K562 (cell line): Measurements from ENCODE around the gene SUN5. TPM values are rescaled to one million over a fixed set of nuclear protein-coding genes. Genes with fewer than 3 reads are reported as not detected.

Source experiments
- ATAC-seq: fragments of 200-7000 bp; cut with Tn5 transposase; 3 replicates; pipeline ENCODE4 v1.9.1; 2020; ENCODE audit warnings: moderate library complexity
- BruUV-seq: library from RNA; stranded (reverse); fragments of 400-500 nt; replicated peaks from 2 replicates; lab custom pipeline; 2021; lab: Mats Ljungman, UMichigan
- CTCF ChIA-PET: fragments of 300-600 bp; formaldehyde crosslinking; extraction: SDS; loops from one replicate; lab custom pipeline; 2021; ENCODE audit warnings: low intra/inter-chr PET ratio; lab: Yijun Ruan, JAX
- POLR2A ChIA-PET: fragments of 300-600, 350-650 bp; sonication (Branson Sonifier 250); formaldehyde crosslinking; extraction: SDS; loops from one replicate; lab custom pipeline; 2021; ENCODE audit warnings: antibody characterized with exemption, inconsistent platforms; lab: Yijun Ruan, JAX
- DNase-seq, 4 experiments: peaks; one replicate each; pipeline versions ENCODE4 v3.0.0 to v3.0.0-alpha.2; 2011 to 2018; ENCODE audit warnings: low spot score in 3 of 4, mixed read lengths in 3 of 4; ENCODE audit errors: extremely low read depth in 1 of 4
- FAIRE-seq: peaks from 2 replicates; lab custom pipeline; 2011; peaks lifted over from hg19 to GRCh38; lab: Jason Lieb, UNC
- H2AFZ ChIP-seq: 2 replicates; pipeline ENCODE4 v1.6.0; 2011; ENCODE audit warnings: low read depth, low read length, control low read depth, inconsistent platforms
- H3K27ac ChIP-seq: fragments of 200-600 bp; 3 replicates; pipeline ENCODE4 v1.8.0; 2011; ENCODE audit warnings: low read depth, mild to moderate bottlenecking, control low read depth, inconsistent platforms, low read length, moderate library complexity, mixed read lengths; ENCODE audit errors: extremely low read depth
- H3K27me3 ChIP-seq, 2 experiments: fragments of 300-600 bp in 1 of 2; 2 replicates in 1 of 2; 3 replicates in 1 of 2; pipeline versions ENCODE4 v1.6.0 to v1.8.0; 2011; ENCODE audit warnings: inconsistent platforms in 2 of 2, low read length in 2 of 2, mild to moderate bottlenecking in 1 of 2, mixed read lengths in 1 of 2, moderate library complexity in 1 of 2; ENCODE audit not compliant: control insufficient read depth in 2 of 2, insufficient read depth in 2 of 2
- H3K36me3 ChIP-seq: fragments of 300-600 bp; 3 replicates; pipeline ENCODE4 v1.8.0; 2011; ENCODE audit warnings: mild to moderate bottlenecking, low read length, inconsistent platforms; ENCODE audit not compliant: control insufficient read depth, insufficient read depth
- H3K4me1 ChIP-seq, 2 experiments: fragments of 200-600 bp in 1 of 2; replicated peaks in 1 of 2; 2 replicates in 1 of 2; 3 replicates in 1 of 2; pipeline versions ENCODE4 v1.5.1 to v1.8.0; 2011; ENCODE audit warnings: inconsistent platforms in 2 of 2, low read length in 2 of 2, mild to moderate bottlenecking in 1 of 2, mixed read lengths in 1 of 2, moderate library complexity in 1 of 2; ENCODE audit not compliant: control insufficient read depth in 2 of 2, insufficient read depth in 2 of 2
- H3K4me2 ChIP-seq: 2 replicates; pipeline ENCODE4 v1.6.1; 2011; ENCODE audit warnings: low read length, control low read depth, inconsistent platforms, mixed read lengths; ENCODE audit not compliant: insufficient read depth
- H3K4me3 ChIP-seq: fragments of 200-600 bp; sonication (generic), shearing (Covaris generic); 2 replicates; pipeline ENCODE4 v1.5.1; 2016; ENCODE audit warnings: control low read depth, inconsistent platforms
- H3K79me2 ChIP-seq: fragments of 200-600 bp; 3 replicates; pipeline ENCODE4 v1.8.0; 2011; ENCODE audit warnings: low read length, inconsistent platforms; ENCODE audit not compliant: control insufficient read depth, insufficient read depth
- H3K9ac ChIP-seq, 2 experiments: 2 replicates each; pipeline versions ENCODE4 v1.6.0 to v1.6.1; 2011; ENCODE audit warnings: low read depth in 2 of 2, low read length in 2 of 2, control low read depth in 1 of 2, inconsistent platforms in 1 of 2, mild to moderate bottlenecking in 1 of 2, mixed read lengths in 1 of 2; ENCODE audit not compliant: insufficient read depth in 1 of 2
- H3K9me1 ChIP-seq: one replicate; pipeline ENCODE4 v1.6.0; 2011; ENCODE audit warnings: inconsistent platforms, mild to moderate bottlenecking, low read length, moderate library complexity; ENCODE audit not compliant: control insufficient read depth, insufficient read depth
- H3K9me3 ChIP-seq: replicated peaks from 2 replicates; pipeline ENCODE4 v1.5.1; 2011; ENCODE audit warnings: low read depth, low read length, inconsistent platforms; ENCODE audit not compliant: control insufficient read depth, insufficient read depth
- H4K20me1 ChIP-seq: replicated peaks from 2 replicates; pipeline ENCODE4 v1.6.1; 2011; ENCODE audit warnings: low read length, inconsistent platforms, mixed read lengths; ENCODE audit not compliant: control insufficient read depth, insufficient read depth
- GABPB2 ChIP-seq: fragments of 250-450 bp; sonication (Bioruptor Pico); conservative IDR thresholded peaks from 2 replicates; pipeline ENCODE4 v1.5.1; 2021; ENCODE audit warnings: mild to moderate bottlenecking
- HCFC1 ChIP-seq: IDR thresholded peaks from 2 replicates; pipeline ENCODE4 v1.6.1; 2012; ENCODE audit warnings: low read depth, low read length, improper control_type of control experiment
- NFRKB ChIP-seq: fragments of 450-650 bp; IDR thresholded peaks from 2 replicates; pipeline ENCODE4 v1.6.1; 2016; ENCODE audit warnings: low read depth
- SMARCA4 ChIP-seq: fragments of 450-650 bp; IDR thresholded peaks from 2 replicates; pipeline ENCODE4 v1.6.1; 2016
- WGBS: fragments of 100-300 bp; shearing (Covaris generic); methylation state at CpG from one replicate; pipeline ENCODE4 v1.1.6; 2016; ENCODE audit warnings: low coverage, mixed read lengths; ENCODE audit not compliant: insufficient coverage; ENCODE audit errors: missing lambda C conversion rate; 5-methylcytosine and 5-hydroxymethylcytosine counted together
- in situ Hi-C: fragments of 300-500 bp; cut with MboI; formaldehyde crosslinking; loops from 4 replicates; pipeline ENCODE4 v1.15.0; 2018; ENCODE audit warnings: inconsistent platforms, mixed read lengths
- intact Hi-C: fragments of 100-400 bp; cut with micrococcal nuclease; formaldehyde crosslinking; loops from 2 replicates; pipeline ENCODE4 v1.14.2; 2022
- polyA plus RNA-seq, 8 experiments: library from polyadenylated mRNA; depleted of rRNA in 4 of 8; stranded (reverse) in 5 of 8; unstranded in 3 of 8; fragments of >200 nt; fragmentation: Nextera tagmentation in 2 of 8; fragmentation: Illumina TruSeq in 1 of 8; extraction: Ambion mirVana in 2 of 8; extraction: Trizol in 1 of 8; gene quantifications; 2 replicates each; pipeline versions ENCODE4 v1.2.1 to v1.2.3, GENCODE V29; 2011 to 2014; ENCODE audit warnings: inconsistent platforms in 1 of 8, missing spikeins in 1 of 8
- total RNA-seq, 7 experiments: library from RNA; depleted of rRNA in 6 of 7; stranded (reverse); fragments of >200 nt in 6 of 7; fragmentation: Illumina TruSeq in 2 of 7; extraction: Trizol in 2 of 7; gene quantifications; 2 replicates each; pipeline versions ENCODE4 v1.2.1 to v1.2.3, GENCODE V29; 2011 to 2021; ENCODE audit warnings: low replicate concordance in 1 of 7
- TF ChIP-seq, protein P1 (sequence below): fragments of 450-650 bp; formaldehyde crosslinking; IDR thresholded peaks from 2 replicates; pipeline ENCODE4 v1.4.0; 2020; ENCODE audit warnings: mild to moderate bottlenecking

The SUN5 gene
- total and polyA plus RNA-seq, 9 of the 15 experiments (the other 6 are each of a cell fraction or from before 2014, with no cell fraction given), result not detected

DNA sequence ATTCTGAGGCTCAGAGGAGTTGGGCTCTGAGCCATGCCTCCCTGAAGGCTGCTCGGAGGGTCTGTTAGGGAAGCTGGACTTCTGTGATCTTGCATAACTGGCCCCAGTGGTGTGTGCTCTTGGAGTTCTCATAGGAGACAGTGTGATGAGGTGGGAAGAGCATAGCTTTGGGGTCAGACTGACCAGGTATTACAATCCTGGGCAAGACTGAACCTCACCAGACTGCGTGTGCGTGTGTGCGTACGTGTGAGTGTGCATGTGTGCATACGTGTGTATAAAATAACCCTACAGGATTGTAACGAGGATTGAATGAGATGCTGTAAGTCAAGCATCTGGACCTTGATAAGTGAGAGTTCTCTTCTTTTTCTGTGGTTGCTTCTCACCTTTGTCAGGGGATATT, 13.3 kb upstream of the SUN5 start:
- Histone ChIP-seq H2AFZ (no peak overlapping the region), H3K4me2 (no peak overlapping the region), H3K4me1 (peaks cover 0 to 3% of the 10 kb centered on the region in 2 experiments; a peak in 1 of 5 replicates), H3K79me2 (no peaks in the 10 kb centered on the region), H3K27ac (no peak overlapping the region), H3K9me1 (peaks cover 2% of the 10 kb centered on the region), H3K4me3 (no peak overlapping the region), H3K9me3 (no peaks in the 10 kb centered on the region), H3K9ac (no peak overlapping the region), H3K27me3 (peaks cover 5 to 47% of the 10 kb centered on the region in 2 experiments; a peak in 4 of 5 replicates), H4K20me1 (no peaks in the 10 kb centered on the region; the same call in 1 of the 2 replicates), H3K36me3 (no peaks in the 10 kb centered on the region)
- POLR2A ChIA-PET, result interaction anchor here (1.0 to 1.2 kb wide), 2 partner anchors 9 to 121 kb away, joined by 4 to 7 read pairs; no protein-coding TSS in a partner anchor
- no peak for FAIRE-seq
- no TSS peak for BruUV-seq
- ATAC-seq, result no peak
- DNase-seq, result no peak
- in situ Hi-C loops, result no loop called here
- intact Hi-C loops, result no loop called here
- 0% methylated on average over 7 of the region's 7 CpGs for WGBS
- TF ChIP-seq SMARCA4, result no peak
- TF ChIP-seq, protein P1, sequence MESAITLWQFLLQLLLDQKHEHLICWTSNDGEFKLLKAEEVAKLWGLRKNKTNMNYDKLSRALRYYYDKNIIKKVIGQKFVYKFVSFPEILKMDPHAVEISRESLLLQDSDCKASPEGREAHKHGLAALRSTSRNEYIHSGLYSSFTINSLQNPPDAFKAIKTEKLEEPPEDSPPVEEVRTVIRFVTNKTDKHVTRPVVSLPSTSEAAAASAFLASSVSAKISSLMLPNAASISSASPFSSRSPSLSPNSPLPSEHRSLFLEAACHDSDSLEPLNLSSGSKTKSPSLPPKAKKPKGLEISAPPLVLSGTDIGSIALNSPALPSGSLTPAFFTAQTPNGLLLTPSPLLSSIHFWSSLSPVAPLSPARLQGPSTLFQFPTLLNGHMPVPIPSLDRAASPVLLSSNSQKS, result no peak
- no peak for TF ChIP-seq NFRKB
- TF ChIP-seq GABPB2 (CRISPR knock-in tag), result no peak
- TF ChIP-seq HCFC1, result no peak
- CTCF ChIA-PET, result no interaction called here
